GM12875 (cell line): ENCODE data around the gene PIGU.

Experiments used
- H3K4me3 ChIP-seq: one replicate; pipeline ENCODE4 v1.5.1; 2011; ENCODE audit warnings: low read depth, low read length, control low read depth
- TF ChIP-seq, protein P1 (sequence below): IDR thresholded peaks from 2 replicates; pipeline ENCODE4 v1.5.1; 2011; ENCODE audit warnings: low read depth, mild to moderate bottlenecking, control low read depth, inconsistent platforms, low read length, moderate library complexity, borderline replicate concordance; ENCODE audit not compliant: insufficient read depth

The PIGU gene

DNA sequence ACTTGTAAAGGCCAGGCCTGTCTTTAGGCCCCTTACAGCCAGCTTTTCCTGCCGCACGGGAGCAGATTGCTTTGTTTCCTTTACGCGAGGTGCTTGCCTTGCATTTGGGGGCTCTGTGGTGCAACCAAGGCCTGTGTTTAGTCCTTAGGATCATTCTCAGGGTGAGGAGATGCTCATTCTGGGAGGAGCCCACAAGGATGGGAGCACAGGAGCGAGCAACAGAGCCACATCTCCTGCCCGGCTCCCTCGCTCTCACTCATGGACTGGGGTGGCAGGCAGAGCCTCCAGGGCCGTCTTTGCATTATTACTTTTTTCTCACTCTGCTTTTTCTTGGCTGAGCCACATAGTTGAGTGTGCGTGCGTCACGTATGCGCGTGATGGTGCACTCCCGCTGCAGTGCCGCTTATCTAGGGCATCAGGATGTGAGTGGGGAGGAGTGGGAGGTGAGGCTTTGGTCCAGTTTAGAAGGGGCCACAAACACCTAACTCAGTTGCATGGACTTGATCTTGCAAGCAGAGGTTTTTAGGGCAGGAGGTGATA, 141.5 kb downstream of the PIGU start:
- H3K4me3 ChIP-seq: no peak overlapping the region
- TF ChIP-seq, protein P1, sequence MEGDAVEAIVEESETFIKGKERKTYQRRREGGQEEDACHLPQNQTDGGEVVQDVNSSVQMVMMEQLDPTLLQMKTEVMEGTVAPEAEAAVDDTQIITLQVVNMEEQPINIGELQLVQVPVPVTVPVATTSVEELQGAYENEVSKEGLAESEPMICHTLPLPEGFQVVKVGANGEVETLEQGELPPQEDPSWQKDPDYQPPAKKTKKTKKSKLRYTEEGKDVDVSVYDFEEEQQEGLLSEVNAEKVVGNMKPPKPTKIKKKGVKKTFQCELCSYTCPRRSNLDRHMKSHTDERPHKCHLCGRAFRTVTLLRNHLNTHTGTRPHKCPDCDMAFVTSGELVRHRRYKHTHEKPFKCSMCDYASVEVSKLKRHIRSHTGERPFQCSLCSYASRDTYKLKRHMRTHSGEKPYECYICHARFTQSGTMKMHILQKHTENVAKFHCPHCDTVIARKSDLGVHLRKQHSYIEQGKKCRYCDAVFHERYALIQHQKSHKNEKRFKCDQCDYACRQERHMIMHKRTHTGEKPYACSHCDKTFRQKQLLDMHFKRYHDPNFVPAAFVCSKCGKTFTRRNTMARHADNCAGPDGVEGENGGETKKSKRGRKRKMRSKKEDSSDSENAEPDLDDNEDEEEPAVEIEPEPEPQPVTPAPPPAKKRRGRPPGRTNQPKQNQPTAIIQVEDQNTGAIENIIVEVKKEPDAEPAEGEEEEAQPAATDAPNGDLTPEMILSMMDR: no peak

DNA sequence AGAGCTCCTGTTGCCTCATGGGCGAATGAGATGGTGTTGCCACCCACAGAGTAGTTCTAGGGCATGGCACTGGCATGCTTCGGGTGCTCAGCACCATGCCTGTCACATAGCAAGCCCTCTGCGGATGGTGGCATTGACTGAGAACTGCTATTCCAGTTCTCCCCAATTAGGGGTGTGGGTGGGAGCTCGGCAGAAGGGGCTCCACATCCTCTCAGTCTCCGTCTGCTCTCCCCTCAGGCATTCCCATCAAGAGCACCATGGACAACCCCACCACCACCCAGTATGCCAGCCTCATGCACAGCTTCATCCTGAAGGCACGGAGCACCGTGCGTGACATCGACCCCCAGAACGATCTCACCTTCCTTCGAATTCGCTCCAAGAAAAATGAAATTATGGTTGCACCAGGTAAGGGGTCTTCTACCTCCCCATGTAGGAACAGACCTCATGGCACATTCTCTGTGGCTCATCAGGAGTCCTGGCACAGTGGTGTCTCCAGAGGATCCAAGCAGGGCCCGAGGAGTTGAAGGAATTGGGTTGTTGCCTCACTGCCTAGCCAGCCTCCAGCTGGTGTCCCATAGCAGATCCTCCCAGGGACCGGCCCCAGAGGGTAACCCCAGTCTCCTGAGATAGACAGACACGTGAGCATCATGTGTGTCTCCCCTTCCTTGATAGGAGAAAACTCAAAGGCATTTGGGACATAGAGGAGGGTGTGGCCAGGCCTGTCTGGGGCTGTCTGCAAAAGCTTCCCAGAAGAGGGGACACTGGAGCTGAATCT, 142.3 kb downstream of the PIGU start:
- TF ChIP-seq, protein P1: no peak
- H3K4me3 ChIP-seq: no peak overlapping the region

DNA sequence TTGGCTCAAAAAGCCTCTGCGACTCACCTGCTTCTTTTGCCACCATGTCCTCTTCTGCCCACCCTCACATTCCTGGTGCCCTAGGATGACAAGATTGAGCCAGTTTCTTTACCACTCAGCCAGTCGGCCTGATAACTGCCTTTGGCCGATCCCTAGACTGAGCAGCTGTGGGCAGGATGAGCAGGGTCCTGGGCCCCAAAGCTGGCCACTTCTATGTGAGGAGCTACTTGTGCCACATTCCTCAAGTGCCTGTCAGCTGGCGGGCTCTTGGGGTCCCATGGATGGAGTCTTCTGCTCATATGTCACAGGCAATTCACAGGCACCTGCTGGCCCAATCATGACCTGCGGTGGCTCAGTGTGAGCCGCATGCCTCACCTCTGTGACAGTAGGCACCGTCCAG, 144.1 kb downstream of the PIGU start:
- TF ChIP-seq, protein P1: no peak
- no peak overlapping the region for H3K4me3 ChIP-seq

DNA sequence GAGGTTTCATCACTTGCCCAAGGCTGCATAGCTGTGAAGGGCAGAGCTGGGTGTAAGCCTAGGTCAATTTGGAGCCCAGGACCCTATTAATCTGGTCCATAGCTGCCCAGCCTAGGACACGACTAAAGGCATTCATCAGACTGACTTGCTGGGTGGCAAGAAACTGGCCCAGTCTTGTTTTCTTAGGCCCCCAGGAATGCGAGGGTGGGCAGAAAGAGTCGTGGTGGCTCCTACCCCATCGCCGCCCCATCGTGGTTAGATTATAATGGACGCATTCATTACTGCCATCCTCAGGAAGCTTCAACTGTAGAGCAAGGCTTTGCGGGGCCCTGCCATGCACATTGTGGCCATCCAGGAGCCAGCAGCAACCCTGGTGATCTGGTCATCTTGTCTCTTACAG, 144.6 kb downstream of the PIGU start:
- H3K4me3 ChIP-seq: no peak overlapping the region
- TF ChIP-seq, protein P1: no peak

DNA sequence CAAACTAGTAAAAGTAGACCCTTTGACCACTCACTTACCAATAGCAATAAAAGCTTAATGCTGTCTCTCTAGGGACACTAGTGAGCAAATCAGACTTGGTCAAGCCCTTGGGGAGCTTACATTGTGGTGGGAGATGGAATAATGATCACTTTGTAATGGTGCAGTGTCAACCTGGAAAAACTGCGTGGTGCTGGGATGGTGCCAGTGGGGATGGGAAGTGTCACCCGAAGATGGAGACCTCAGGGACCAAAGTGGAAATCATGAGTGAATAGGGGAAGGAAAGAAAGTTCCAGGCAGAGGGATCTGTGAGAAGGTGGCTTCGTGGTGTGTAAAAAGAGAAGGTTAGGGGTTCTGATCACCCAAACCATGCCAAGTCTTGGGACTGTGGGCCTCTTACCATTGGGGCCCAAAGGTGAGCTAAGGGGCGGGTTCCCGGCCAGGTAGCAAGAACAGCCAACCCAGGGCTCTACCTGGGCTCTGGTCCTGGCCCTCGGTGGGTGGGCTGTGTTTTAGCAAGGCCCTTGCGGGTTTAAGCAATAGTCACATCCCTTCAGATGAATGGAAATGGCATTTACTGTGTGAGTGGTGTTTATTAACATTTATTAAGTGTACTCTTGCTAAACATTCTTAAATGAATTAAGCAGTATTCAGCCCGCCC, 145.2 kb downstream of the PIGU start:
- no peak overlapping the region for H3K4me3 ChIP-seq
- TF ChIP-seq, protein P1: no peak

DNA sequence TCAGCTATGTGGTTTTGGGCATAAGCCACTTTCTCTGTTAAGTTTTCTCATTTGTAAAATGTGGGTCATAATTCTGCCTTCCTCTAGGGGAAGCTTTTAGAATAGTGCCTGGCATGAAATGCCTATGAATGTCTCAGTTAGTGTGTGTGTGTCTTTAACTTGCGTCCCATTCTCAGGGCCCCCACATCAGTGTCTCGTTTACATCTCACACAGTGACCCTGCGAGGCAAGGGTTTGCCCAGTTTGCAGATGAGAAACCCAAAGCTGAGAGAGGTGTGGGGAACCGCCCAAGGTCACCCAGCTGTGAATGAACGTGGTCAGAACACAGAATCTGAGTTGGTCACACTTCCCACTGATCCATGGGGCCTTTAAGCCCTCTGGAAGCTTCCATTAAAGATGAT, 146.6 kb downstream of the PIGU start:
- no peak overlapping the region for H3K4me3 ChIP-seq
- TF ChIP-seq, protein P1: no peak

DNA sequence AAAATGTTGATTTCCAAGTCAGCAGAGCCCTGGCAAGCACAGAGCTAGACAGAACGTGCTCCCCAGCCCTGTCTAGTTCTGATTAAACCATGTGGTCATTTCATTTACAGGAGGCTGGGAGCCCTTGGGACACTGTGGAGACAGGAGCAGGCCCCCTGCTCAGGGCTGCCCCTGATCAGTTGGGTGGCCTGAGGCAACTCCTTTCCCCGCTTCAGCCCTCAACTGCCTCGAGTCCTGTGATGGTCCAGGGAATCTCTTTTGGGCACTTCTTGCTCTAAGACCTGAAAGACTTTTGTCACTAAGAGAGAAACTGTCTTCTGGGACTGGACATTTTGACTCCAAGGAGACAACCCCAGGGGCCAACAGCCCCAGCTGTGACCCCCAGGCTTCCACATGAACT, 147.2 kb downstream of the PIGU start:
- no peak overlapping the region for H3K4me3 ChIP-seq
- TF ChIP-seq, protein P1: no peak
